ENCODE measurements around the gene TSC22D4. TPM values are rescaled to one million over a fixed set of nuclear protein-coding genes. Genes with fewer than 3 reads are reported as not detected.
"Not testable (repeated sequence)": the region's sequence is repeated elsewhere in the genome, so short reads cannot be mapped to it uniquely, and the experiment has no call there.

TSC22D4 gene
- 10 to 100 TPM; 32.3 to 61.0 (median 48.2) TPM for polyA plus RNA-seq (ENCODE audit: insufficient read length in 4 of 4)

GRCh38 chr7:100478958-100479660, at the start of gene TSC22D4:
TSC22D4 (minus strand) TSS chr7:100479214; CDS start chr7:100478038, 1,176 bp downstream.
- peak in 3 of 4 donors; percentile 82 to 87 (median 85) for DNase-seq (ENCODE audit: low read depth in 4 of 4, low spot score in 2 of 4)

- DNase-seq (ENCODE audit: low read depth in 4 of 4, low spot score in 2 of 4): not testable (repeated sequence)
These were observed 49.3 kb upstream of the TSC22D4 start for GRCh38 chr7:100528108-100528866.

- DNase-seq (ENCODE audit: low read depth in 4 of 4, low spot score in 2 of 4): not testable (repeated sequence)
These were observed 44.2 kb upstream of the TSC22D4 start for GRCh38 chr7:100523192-100523591.

GRCh38 chr7:100521909-100522593, 43.0 kb upstream of the TSC22D4 start:
- DNase-seq (ENCODE audit: low read depth in 4 of 4, low spot score in 2 of 4): not testable (repeated sequence)

- no peak for DNase-seq (ENCODE audit: low read depth in 4 of 4, low spot score in 2 of 4)
These were observed 42.1 kb upstream of the TSC22D4 start for GRCh38 chr7:100521076-100521475.

GRCh38 chr7:100520138-100520537, 41.1 kb upstream of the TSC22D4 start:
- DNase-seq (ENCODE audit: low read depth in 4 of 4, low spot score in 2 of 4): no peak

GRCh38 chr7:100519580-100519979, 40.6 kb upstream of the TSC22D4 start:
- no peak for DNase-seq (ENCODE audit: low read depth in 4 of 4, low spot score in 2 of 4)

GRCh38 chr7:100517305-100517704, 38.3 kb upstream of the TSC22D4 start:
- DNase-seq (ENCODE audit: low read depth in 4 of 4, low spot score in 2 of 4): no peak

GRCh38 chr7:100516135-100516812, 37.3 kb upstream of the TSC22D4 start:
- no peak for DNase-seq (ENCODE audit: low read depth in 4 of 4, low spot score in 2 of 4)

GRCh38 chr7:100515072-100515532, 36.1 kb upstream of the TSC22D4 start:
- no peak for DNase-seq (ENCODE audit: low read depth in 4 of 4, low spot score in 2 of 4)

- no peak for DNase-seq (ENCODE audit: low read depth in 4 of 4, low spot score in 2 of 4)
These were observed 34.3 kb upstream of the TSC22D4 start for GRCh38 chr7:100513212-100513810.

GRCh38 chr7:100510437-100511239, 31.6 kb upstream of the TSC22D4 start:
- no peak for DNase-seq (ENCODE audit: low read depth in 4 of 4, low spot score in 2 of 4)

GRCh38 chr7:100509231-100509630, 30.2 kb upstream of the TSC22D4 start:
- DNase-seq (ENCODE audit: low read depth in 4 of 4, low spot score in 2 of 4): no peak

- DNase-seq (ENCODE audit: low read depth in 4 of 4, low spot score in 2 of 4): no peak
These were observed 27.4 kb upstream of the TSC22D4 start for GRCh38 chr7:100506356-100506923.

- no peak for DNase-seq (ENCODE audit: low read depth in 4 of 4, low spot score in 2 of 4)
These were observed 26.0 kb upstream of the TSC22D4 start for GRCh38 chr7:100504887-100505611.

GRCh38 chr7:100504031-100504430, 25.0 kb upstream of the TSC22D4 start:
- not testable (repeated sequence) for DNase-seq (ENCODE audit: low read depth in 4 of 4, low spot score in 2 of 4)

- not testable (repeated sequence) for DNase-seq (ENCODE audit: low read depth in 4 of 4, low spot score in 2 of 4)
These were observed 21.7 kb upstream of the TSC22D4 start for GRCh38 chr7:100500743-100501142.

GRCh38 chr7:100496509-100496908, 17.5 kb upstream of the TSC22D4 start:
- no peak for DNase-seq (ENCODE audit: low read depth in 4 of 4, low spot score in 2 of 4)

Data from left renal cortex interstitium (tissue), 4 donors.